ENCODE results near the gene CDKL4. TPM values are rescaled to one million over a fixed set of nuclear protein-coding genes. Genes with fewer than 3 reads are reported as not detected.
"Not testable (repeated sequence)": the region's sequence is repeated elsewhere in the genome, so short reads cannot be mapped to it uniquely, and the experiment has no call there.

CDKL4 gene
- total RNA-seq, 5 donors from 2014 or later (not counting 1 experiment from before 2014, with no cell fraction given): 0.32 to 0.66 (median 0.39) TPM; not detected in 2

DNA sequence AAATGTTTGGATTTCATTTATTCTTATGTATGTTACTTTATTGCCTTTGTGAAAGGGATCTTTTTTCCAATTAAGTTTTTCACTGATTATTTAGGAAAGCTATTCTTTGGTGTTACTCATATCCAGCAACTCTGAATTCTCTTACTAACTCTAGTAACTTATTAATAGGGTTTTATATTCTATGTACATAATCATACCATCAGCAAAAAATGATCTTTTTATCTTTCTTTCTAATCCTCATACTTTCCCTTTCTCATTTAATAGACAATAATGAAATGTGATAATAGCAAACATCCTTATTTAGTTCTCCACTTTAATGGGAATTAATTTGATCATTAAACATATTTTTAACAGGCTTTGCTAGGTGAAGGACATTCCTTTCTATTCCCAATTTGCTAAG lies 12.3 kb upstream of the CDKL4 start:
- Histone ChIP-seq H3K27me3 (replicated peaks in 1 of 2; ENCODE audit: control insufficient read depth in 2 of 2, extremely low read depth in 1 of 2, insufficient read depth in 2 of 2, low read length in 1 of 2) (no peaks in the 10 kb centered on the region), H3K36me3 (ENCODE audit: control insufficient read depth in 2 of 2, extremely low read depth in 1 of 2, insufficient read depth in 1 of 2, low read length in 1 of 2) (peaks cover 0 to 9% of the 10 kb centered on the region in 2 donors), H3K4me3 (ENCODE audit: control insufficient read depth in 1 of 2, extremely low read depth in 1 of 2, low read length in 1 of 2) (no peak overlapping the region), H3K27ac (ENCODE audit: low read length) (no peak overlapping the region), H3K9me3 (no peaks in the 10 kb centered on the region), H3K4me1 (ENCODE audit: control insufficient read depth in 1 of 2, extremely low read depth in 1 of 2, insufficient read depth in 2 of 2, low read length in 2 of 2) (no peaks in the 10 kb centered on the region)
- Mint-ChIP-seq H3K4me3 (no peak overlapping the region), H3K27me3 (no peaks in the 10 kb centered on the region), H3K27ac (no peak overlapping the region), H3K36me3 (peaks cover 57% of the 10 kb centered on the region), H3K4me1 (no peaks in the 10 kb centered on the region), H3K9me3 (peaks cover 0 to 4% (median 4%) of the 10 kb centered on the region in 3 donors)
- ATAC-seq (replicated peaks in 1 of 4) (no peak), DNase-seq (no peak)
- POLR2A ChIA-PET: no interaction called here
- CTCF ChIA-PET: interaction anchor here in 1 of 2 donors (0.6 kb wide), 1 partner anchor 11 kb away, joined by 3 read pairs; no protein-coding TSS in a partner anchor

DNA sequence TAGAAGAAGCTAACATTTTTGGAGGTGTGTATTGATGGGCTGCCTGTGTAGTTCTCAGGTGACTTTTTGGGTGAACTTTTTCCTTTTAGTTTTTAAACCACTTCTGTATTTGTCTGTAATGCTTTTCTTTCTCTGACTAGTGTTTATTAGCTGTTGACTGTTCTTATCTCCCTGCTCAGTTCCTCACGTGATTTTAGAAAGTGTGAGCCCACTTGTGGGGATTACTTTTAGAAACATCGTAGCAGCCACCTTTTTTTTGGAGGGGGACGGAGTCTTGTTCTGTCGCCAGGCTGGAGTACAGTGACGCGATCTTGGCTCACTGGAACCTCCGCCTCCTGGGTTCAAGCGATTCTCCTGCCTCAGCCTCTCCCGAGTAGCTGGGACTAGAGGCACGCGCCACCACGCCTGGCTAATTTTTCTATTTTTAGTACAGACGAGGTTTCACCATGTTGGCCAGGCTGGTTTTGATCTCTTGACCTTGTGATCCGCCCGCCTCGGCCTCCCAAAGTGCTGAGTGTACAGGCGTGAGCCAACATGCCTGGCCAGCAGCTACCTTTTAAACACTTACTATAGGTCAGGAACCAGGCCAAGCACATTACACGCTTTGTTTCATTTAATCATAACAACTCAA lies 9.2 kb upstream of the CDKL4 start:
- Mint-ChIP-seq H3K27ac (no peak overlapping the region), H3K9me3 (peaks cover 0 to 4% (median 4%) of the 10 kb centered on the region in 3 donors), H3K36me3 (peaks cover 53% of the 10 kb centered on the region), H3K4me1 (peaks cover 0 to 5% (median 3%) of the 10 kb centered on the region in 3 donors), H3K4me3 (no peak overlapping the region), H3K27me3 (no peaks in the 10 kb centered on the region)
- H3K4me3 ChIP-seq (ENCODE audit: control insufficient read depth in 1 of 2, extremely low read depth in 1 of 2, low read length in 1 of 2): no peak overlapping the region
- H3K36me3 ChIP-seq (ENCODE audit: control insufficient read depth in 2 of 2, extremely low read depth in 1 of 2, insufficient read depth in 1 of 2, low read length in 1 of 2): peaks cover 0 to 9% of the 10 kb centered on the region in 2 donors
- no peaks in the 10 kb centered on the region for H3K9me3 ChIP-seq
- no peaks in the 10 kb centered on the region for H3K4me1 ChIP-seq (ENCODE audit: control insufficient read depth in 1 of 2, extremely low read depth in 1 of 2, insufficient read depth in 2 of 2, low read length in 2 of 2)
- DNase-seq: no peak
- WGBS (ENCODE audit: insufficient coverage): 84% methylated on average over 12 of the region's 18 CpGs
- ChIA-PET POLR2A (interaction anchor here in 1 of 2 donors (0.5 kb wide), 1 partner anchor 311 kb away, joined by 4 read pairs; no protein-coding TSS in a partner anchor), CTCF (interaction anchor here in 1 of 2 donors (1.1 kb wide), 2 partner anchors 24 to 191 kb away, joined by 4 to 5 read pairs; no protein-coding TSS in a partner anchor)
- no peak for ATAC-seq (replicated peaks in 1 of 4)
- no peaks in the 10 kb centered on the region for H3K27me3 ChIP-seq (replicated peaks in 1 of 2; ENCODE audit: control insufficient read depth in 2 of 2, extremely low read depth in 1 of 2, insufficient read depth in 2 of 2, low read length in 1 of 2)
- no peak overlapping the region for H3K27ac ChIP-seq (ENCODE audit: low read length)

DNA sequence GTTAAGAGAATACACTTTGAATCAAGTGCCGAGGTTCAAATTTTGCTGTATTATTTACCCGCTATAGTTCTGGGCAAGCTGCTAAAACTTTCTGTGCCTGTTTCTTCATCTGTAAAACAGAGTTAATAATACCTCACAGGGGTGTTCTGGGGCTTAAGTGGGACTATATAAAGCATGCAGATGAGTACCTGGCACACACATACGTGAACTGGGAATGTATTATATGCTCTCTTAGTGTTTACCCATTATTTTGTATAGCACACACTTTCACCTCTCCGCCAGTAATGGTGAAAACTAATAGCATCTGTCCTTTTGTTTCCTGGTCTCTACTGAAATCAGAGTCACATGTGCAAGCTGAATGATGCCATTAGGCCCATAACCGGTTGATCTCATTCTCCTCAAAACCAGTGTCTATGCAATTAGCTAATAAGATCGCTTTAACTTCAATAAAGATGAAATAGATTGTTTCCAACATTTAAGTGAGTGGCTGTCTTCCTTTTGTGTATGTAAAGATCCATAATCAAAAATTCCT lies 3.8 kb upstream of the CDKL4 start:
- H3K4me3 ChIP-seq (ENCODE audit: control insufficient read depth in 1 of 2, extremely low read depth in 1 of 2, low read length in 1 of 2): no peak overlapping the region
- Mint-ChIP-seq H3K27ac (no peak overlapping the region), H3K4me3 (no peak overlapping the region), H3K36me3 (peaks cover 26% of the 10 kb centered on the region), H3K27me3 (no peaks in the 10 kb centered on the region), H3K9me3 (peaks cover 0 to 4% (median 4%) of the 10 kb centered on the region in 3 donors), H3K4me1 (peaks cover 18 to 23% (median 22%) of the 10 kb centered on the region in 3 donors)
- ChIA-PET POLR2A (interaction anchor here in 1 of 2 donors (0.6 kb wide), 1 partner anchor 153 kb away, joined by 3 read pairs; no protein-coding TSS in a partner anchor), CTCF (no interaction called here)
- ATAC-seq (replicated peaks in 1 of 4) (no peak), DNase-seq (no peak)
- no peaks in the 10 kb centered on the region for H3K9me3 ChIP-seq
- H3K36me3 ChIP-seq (ENCODE audit: control insufficient read depth in 2 of 2, extremely low read depth in 1 of 2, insufficient read depth in 1 of 2, low read length in 1 of 2): peaks cover 0 to 4% of the 10 kb centered on the region in 2 donors
- no peaks in the 10 kb centered on the region for H3K27me3 ChIP-seq (replicated peaks in 1 of 2; ENCODE audit: control insufficient read depth in 2 of 2, extremely low read depth in 1 of 2, insufficient read depth in 2 of 2, low read length in 1 of 2)
- H3K4me1 ChIP-seq (ENCODE audit: control insufficient read depth in 1 of 2, extremely low read depth in 1 of 2, insufficient read depth in 2 of 2, low read length in 2 of 2): peaks cover 0 to 9% of the 10 kb centered on the region in 2 experiments
- no peak overlapping the region for H3K27ac ChIP-seq (ENCODE audit: low read length)
- WGBS (ENCODE audit: insufficient coverage): no CpG with 5 or more reads among the region's 6 CpGs

DNA sequence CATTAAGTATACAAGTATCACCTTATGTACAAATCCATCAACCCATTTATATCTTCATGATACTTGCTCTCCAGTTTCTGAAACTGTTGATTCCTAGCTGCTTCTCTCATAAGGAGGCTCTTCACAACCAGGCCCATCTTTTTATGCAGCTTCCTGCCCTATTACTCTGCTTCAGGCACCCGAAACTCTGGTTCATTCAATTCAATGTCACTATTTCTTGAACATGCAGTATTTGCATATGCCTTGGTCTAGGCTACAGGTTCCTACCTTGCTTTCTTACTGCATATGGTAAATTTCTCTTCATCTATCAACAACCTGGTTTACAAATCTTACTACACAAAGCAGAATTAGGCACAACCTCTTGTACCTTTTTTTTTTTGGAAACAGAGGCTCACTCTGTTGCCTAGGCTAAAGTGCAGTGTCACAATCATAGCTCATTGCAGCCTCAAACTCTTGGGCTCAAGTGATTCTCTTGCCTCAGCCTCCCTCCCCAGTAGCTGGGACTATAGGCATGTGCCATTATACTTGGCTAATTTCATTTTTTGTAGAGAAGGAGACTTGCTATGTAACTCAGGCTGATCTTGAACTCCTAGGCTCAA lies 2.7 kb upstream of the CDKL4 start:
- H3K9me3 ChIP-seq: no peaks in the 10 kb centered on the region
- peaks cover 18 to 23% (median 22%) of the 10 kb centered on the region in 3 donors for H3K4me1 Mint-ChIP-seq
- H3K4me1 ChIP-seq (ENCODE audit: control insufficient read depth in 1 of 2, extremely low read depth in 1 of 2, insufficient read depth in 2 of 2, low read length in 2 of 2): peaks cover 0 to 9% of the 10 kb centered on the region in 2 experiments
- H3K4me3 ChIP-seq (ENCODE audit: control insufficient read depth in 1 of 2, extremely low read depth in 1 of 2, low read length in 1 of 2): no peak overlapping the region
- CTCF ChIA-PET: interaction anchor here in 1 of 2 donors (0.6 to 0.9 kb wide), 3 partner anchors 188 to 1543 kb away, joined by 3 read pairs; no protein-coding TSS in a partner anchor
- ATAC-seq (replicated peaks in 1 of 4) (no peak), DNase-seq (no peak)
- peak overlapping the region in 2 of 3 donors; percentile 18 to 83 for H3K4me3 Mint-ChIP-seq
- peaks cover 0 to 3% (median 3%) of the 10 kb centered on the region in 3 donors for H3K9me3 Mint-ChIP-seq
- no peak overlapping the region for H3K27ac ChIP-seq (ENCODE audit: low read length)
- H3K27me3 Mint-ChIP-seq: no peaks in the 10 kb centered on the region
- H3K27me3 ChIP-seq (replicated peaks in 1 of 2; ENCODE audit: control insufficient read depth in 2 of 2, extremely low read depth in 1 of 2, insufficient read depth in 2 of 2, low read length in 1 of 2): no peaks in the 10 kb centered on the region
- POLR2A ChIA-PET: no interaction called here
- H3K27ac Mint-ChIP-seq: no peak overlapping the region
- no peaks in the 10 kb centered on the region for H3K36me3 ChIP-seq (ENCODE audit: control insufficient read depth in 2 of 2, extremely low read depth in 1 of 2, insufficient read depth in 1 of 2, low read length in 1 of 2)
- WGBS (ENCODE audit: insufficient coverage): 89% methylated on average over 1 of the region's 1 CpG
- peaks cover 16% of the 10 kb centered on the region for H3K36me3 Mint-ChIP-seq

DNA sequence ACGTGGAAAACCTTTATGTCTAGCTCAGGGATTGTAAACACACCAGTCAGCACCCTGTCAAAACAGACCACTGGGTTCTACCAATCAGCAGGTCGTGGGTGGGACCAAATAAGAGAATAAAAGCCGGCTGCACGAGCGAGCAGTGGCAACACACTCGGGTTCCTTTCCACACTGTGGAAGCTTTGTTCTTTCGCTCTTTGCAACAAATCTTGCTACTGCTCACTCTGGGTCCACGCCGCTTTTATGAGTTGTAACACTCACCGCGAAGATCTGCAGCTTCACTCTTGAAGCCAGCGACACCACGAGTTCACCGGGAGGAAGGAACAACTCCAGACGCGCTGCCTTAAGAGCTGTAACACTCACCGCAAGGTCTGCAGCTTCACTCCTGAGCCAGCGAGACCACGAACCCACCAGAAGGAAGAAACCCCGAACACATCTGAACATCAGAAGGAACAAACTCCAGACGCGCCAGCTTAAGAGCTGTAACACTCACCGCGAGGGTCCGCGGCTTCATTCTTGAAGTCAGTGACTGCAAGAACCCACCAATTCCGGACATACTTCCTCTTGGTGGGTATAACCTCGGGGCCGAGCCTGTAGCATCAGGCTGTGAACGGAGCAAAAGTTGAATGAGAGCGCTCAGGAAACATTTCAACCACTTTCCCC lies 1.3 kb upstream of the CDKL4 start:
- H3K27ac Mint-ChIP-seq: peak overlapping the region; percentile 77 to 83
- DNase-seq (peak in 30 of 35 experiments; percentile 8 to 68 (median 37)), ATAC-seq (replicated peaks in 1 of 4) (peak; percentile 55 to 74 (median 60))
- not testable (repeated sequence) for H3K36me3 Mint-ChIP-seq; H3K4me1 ChIP-seq (ENCODE audit: control insufficient read depth in 1 of 2, extremely low read depth in 1 of 2, insufficient read depth in 2 of 2, low read length in 2 of 2); H3K9me3 ChIP-seq; H3K27me3 Mint-ChIP-seq; H3K27ac ChIP-seq (ENCODE audit: low read length); H3K27me3 ChIP-seq (replicated peaks in 1 of 2; ENCODE audit: control insufficient read depth in 2 of 2, extremely low read depth in 1 of 2, insufficient read depth in 2 of 2, low read length in 1 of 2); H3K36me3 ChIP-seq (ENCODE audit: control insufficient read depth in 2 of 2, extremely low read depth in 1 of 2, insufficient read depth in 1 of 2, low read length in 1 of 2); H3K9me3 Mint-ChIP-seq
- peaks cover 18 to 20% (median 18%) of the 10 kb centered on the region in 3 donors for H3K4me1 Mint-ChIP-seq
- POLR2A ChIA-PET: interaction anchor here in 1 of 2 donors (0.5 kb wide), 1 partner anchor 528 kb away, joined by 7 read pairs; no protein-coding TSS in a partner anchor
- peak overlapping the region; percentile 77 to 87 (median 83) for H3K4me3 Mint-ChIP-seq
- CTCF ChIA-PET: interaction anchor here in 1 of 2 donors (1.3 to 1.7 kb wide), 2 partner anchors 16 to 17 kb away, joined by 3 to 4 read pairs; no protein-coding TSS in a partner anchor
- peak overlapping the region; percentile 42 for H3K4me3 ChIP-seq (ENCODE audit: control insufficient read depth in 1 of 2, extremely low read depth in 1 of 2, low read length in 1 of 2)
- WGBS (ENCODE audit: insufficient coverage): 26% methylated on average over 29 of the region's 31 CpGs
